ENCODE measurements around the gene HNRNPAB.

HNRNPAB gene

DNA sequence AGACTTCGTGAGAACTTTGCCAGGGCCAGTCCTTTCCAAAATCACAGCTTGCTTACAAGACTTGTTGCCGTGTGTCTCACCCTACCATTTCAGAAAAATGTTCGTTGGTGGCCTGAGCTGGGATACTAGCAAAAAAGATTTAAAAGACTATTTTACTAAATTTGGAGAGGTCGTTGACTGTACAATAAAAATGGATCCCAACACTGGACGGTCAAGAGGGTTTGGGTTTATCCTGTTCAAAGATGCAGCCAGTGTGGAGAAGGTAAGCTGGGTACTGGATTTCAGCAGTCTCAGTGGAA lies 1.4 kb downstream of the HNRNPAB start:
- H3K27me3 Mint-ChIP-seq = no peaks in the 10 kb centered on the region
- H3K9me3 Mint-ChIP-seq = no peaks in the 10 kb centered on the region
- H3K4me1 Mint-ChIP-seq = peaks cover 44% of the 10 kb centered on the region
- H3K4me3 Mint-ChIP-seq = peak overlapping the region; percentile 99
- peaks cover 26% of the 10 kb centered on the region for H3K36me3 Mint-ChIP-seq
- peak overlapping the region; percentile 93 for H3K27ac Mint-ChIP-seq

DNA sequence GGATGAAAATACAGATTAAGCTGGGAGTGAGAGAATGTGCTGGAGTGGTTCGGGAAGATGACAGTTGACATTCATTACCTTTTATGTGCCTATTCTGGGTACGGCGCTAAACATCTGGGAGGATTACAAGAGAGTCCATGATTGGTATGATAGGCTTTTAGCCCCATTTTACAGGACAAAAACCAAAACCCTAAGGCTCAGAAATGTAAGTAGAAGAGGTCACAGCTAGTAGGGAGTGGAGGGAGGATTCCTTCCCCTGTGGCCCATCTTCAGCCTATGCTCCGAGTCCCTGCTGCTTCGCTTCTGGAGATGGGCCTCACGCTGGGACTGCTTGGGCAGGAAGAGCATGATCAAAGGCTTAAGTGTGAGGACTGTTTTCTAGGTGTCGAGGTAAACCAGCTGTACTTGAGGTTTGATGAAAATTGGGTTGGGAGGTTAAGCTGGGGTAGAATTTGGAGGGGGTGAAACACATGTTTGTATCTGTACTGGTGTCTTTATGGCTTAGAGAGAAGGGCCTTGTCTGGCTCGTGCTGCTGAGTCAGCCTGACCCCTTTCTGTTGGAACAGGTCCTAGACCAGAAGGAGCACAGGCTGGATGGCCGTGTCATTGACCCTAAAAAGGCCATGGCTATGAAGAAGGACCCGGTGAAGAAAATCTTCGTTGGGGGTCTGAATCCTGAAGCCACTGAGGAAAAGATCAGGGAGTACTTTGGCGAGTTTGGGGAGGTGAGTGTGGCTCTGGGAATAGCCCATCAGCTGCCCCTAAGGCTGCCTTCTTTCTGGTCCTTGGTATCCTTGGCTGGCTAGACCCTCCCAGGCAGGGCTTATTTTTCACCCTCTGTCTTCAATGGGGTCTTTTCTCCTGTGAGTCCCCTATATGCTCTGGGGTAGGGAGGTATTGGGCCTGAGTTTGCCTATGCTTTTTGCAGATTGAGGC lies 2.1 kb downstream of the HNRNPAB start:
- Mint-ChIP-seq H3K36me3 (peaks cover 26% of the 10 kb centered on the region), H3K9me3 (no peaks in the 10 kb centered on the region)

DNA sequence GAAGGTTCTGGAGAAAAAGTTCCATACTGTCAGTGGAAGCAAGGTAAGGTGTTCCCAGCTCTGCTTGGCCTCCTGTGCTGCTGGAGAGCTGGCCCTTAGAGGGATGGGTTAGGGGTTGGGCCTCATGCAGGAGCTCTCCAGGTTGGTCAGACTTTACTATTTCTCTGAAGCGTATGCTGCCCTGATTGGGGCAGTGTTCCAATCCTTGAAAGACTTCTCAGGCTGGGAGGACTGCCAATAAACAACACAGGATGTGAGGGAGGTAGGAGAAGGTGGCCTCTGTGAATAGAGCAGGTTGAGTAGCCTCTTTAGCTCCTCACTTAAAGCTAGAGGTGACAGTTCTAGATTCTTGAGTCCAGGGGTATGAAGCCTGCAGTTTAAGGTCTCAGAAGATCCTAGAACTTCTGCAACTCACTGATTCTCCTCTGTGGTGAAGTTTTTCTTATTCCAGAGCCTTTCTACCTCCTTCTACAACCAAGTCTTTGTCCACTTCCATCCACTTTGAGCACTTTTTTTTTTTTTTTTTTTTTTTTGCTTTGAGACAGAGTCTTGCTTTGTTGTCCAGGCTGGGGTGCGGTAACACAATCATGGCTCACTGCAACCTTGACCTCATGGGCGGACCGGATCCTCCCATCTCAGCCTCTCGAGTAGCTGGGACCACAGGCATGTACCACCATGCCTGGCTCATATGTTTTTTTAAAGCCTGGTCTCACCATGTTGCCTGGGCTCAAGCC lies 3.0 kb downstream of the HNRNPAB start:
- Mint-ChIP-seq H3K4me1 (peaks cover 44% of the 10 kb centered on the region), H3K36me3 (peaks cover 26% of the 10 kb centered on the region), H3K27me3 (no peaks in the 10 kb centered on the region), H3K9me3 (no peaks in the 10 kb centered on the region), H3K4me3 (peak overlapping the region; percentile 99), H3K27ac (peak overlapping the region; percentile 89)

More for the DNA sequence above, 2.1 kb downstream of the HNRNPAB start:
- peak overlapping the region; percentile 93 for H3K27ac Mint-ChIP-seq
- H3K4me1 Mint-ChIP-seq = peaks cover 44% of the 10 kb centered on the region
- no peaks in the 10 kb centered on the region for H3K27me3 Mint-ChIP-seq
- peak overlapping the region; percentile 99 for H3K4me3 Mint-ChIP-seq

DNA sequence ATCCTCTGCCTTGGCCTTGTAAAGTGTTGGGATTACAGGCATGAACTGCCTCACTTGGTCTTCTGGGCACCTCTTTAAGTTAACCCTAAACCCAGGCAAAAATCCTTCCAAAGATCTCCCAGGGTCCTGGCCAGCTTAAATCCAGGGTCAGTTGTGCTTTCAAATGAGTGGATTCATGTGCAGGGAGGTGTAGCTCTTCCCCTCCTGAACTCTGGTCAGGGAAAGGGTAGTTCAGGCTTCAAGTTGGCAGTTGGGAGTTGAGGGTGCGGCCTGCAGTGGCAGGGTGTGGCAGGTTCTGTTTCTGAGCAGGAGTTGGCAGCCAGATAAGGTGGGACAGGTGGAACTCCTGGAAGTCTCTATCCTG lies 3.6 kb downstream of the HNRNPAB start:
- Mint-ChIP-seq H3K27ac (peak overlapping the region; percentile 89), H3K4me1 (peaks cover 44% of the 10 kb centered on the region), H3K36me3 (peaks cover 26% of the 10 kb centered on the region), H3K9me3 (no peaks in the 10 kb centered on the region), H3K27me3 (no peaks in the 10 kb centered on the region), H3K4me3 (peak overlapping the region; percentile 99)

DNA sequence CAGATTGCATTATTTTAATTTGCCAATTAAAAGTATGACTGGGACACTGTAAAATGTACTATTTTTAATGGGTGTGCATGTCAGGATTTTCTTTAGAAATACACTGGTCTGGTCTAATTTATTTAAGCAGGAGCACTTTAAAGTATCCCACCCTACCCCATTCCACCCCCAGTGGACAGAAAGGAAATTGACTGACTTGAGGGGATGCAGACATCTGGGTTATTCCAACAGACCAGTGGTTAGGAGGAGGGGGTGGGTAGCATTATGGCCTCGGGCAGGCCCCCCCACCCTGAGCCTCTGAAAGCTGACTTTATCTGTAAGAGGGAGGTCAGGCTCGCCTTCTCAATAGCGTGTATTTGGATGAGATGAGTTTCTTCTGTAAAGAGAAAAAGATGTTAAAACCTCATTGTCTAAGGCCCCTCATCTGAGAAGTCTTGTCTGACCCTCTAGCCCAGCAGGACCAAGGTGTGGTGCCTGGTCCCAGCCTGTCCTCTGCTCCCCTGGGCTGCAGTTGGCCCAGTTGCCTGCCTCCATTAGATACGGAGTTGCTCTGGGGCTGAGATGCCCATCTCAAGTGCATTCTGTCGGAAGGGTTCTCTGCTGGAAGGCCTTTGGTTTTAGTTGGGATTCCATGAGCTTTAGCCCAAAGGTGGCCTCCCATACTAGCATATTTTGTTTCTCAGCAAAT lies 4.4 kb downstream of the HNRNPAB start:
- Mint-ChIP-seq H3K27me3 (no peaks in the 10 kb centered on the region), H3K9me3 (no peaks in the 10 kb centered on the region), H3K4me3 (no peak overlapping the region), H3K4me1 (peaks cover 48% of the 10 kb centered on the region), H3K36me3 (peaks cover 27% of the 10 kb centered on the region), H3K27ac (peak overlapping the region; percentile 72)

DNA sequence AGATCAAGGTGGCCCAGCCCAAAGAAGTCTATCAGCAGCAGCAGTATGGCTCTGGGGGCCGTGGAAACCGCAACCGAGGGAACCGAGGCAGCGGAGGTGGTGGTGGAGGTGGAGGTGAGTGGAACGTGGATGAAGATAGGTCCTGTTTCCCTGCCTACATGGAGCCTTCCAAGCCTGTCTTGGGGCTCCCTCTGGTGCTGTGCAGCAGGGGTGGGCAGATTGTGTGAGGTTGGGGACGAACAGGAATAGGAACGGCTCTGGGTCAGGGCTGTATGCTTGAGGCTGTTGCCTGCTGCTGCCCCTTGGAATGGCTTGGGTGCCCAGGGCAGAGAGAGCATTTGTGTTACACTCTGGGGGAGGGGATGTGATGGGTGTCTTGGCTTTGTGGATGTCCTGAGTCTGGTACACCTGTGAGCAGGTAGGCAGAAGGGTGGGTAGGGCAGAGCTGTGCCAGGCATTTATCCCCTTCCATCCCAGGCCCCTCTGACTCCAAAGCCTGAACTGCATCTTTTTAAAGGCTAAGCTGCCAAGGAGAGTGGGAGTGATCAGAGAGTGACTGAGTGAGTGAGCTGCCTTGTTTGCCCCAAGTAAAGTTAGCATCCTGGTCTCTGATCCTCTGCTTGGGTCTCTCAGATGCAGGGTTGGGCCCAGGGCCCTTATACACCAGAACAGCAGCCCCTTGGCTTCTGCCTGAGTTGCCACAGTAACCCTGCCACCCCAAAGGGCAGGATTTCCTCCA lies 5.2 kb downstream of the HNRNPAB start:
- no peak overlapping the region for H3K4me3 Mint-ChIP-seq
- no peaks in the 10 kb centered on the region for H3K9me3 Mint-ChIP-seq
- H3K36me3 Mint-ChIP-seq = peaks cover 25% of the 10 kb centered on the region
- H3K27ac Mint-ChIP-seq = peak overlapping the region; percentile 72
- peaks cover 52% of the 10 kb centered on the region for H3K4me1 Mint-ChIP-seq
- H3K27me3 Mint-ChIP-seq = no peaks in the 10 kb centered on the region

DNA sequence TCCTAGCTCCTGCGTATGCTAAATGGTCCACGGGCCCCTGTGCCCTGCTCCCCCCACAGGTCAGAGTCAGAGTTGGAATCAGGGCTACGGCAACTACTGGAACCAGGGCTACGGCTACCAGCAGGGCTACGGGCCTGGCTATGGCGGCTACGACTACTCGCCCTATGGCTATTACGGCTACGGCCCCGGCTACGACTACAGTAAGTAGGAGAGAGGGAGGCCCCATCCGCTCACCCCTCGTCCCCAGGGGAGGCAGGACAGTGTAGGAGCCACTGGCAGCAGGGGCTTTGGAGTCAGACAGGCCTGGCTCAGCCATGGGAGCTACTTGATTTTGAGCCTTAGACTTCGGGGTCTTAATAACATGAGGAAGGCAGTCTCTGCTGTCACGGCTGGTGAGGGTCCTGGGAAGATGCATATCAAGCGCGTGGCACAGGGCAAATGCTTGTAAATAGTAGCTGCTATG lies 5.8 kb downstream of the HNRNPAB start:
- Mint-ChIP-seq H3K27ac (peak overlapping the region; percentile 72), H3K9me3 (no peaks in the 10 kb centered on the region), H3K27me3 (no peaks in the 10 kb centered on the region), H3K4me1 (peaks cover 52% of the 10 kb centered on the region), H3K36me3 (peaks cover 25% of the 10 kb centered on the region), H3K4me3 (no peak overlapping the region)

DNA sequence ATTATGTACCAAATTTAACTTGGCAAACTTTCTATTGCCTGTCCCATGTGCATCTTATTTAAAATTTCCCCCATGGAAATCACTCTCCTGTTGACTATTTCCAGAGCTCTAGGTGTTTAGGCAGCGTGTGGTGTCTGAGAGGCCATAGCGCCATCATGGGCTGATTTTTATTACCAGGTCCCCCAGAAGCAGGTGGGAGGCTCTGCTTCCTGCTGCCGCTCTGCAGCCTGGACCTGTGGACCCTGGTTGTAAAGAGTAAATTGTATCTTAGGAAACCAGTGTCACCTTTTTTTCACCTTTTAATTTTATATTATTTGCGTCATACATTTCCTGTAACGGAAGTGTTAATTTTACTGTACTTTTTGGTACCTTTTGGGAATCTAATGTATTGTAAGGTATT lies 6.4 kb downstream of the HNRNPAB start:
- no peak overlapping the region for H3K4me3 Mint-ChIP-seq
- H3K4me1 Mint-ChIP-seq = peaks cover 53% of the 10 kb centered on the region
- no peaks in the 10 kb centered on the region for H3K9me3 Mint-ChIP-seq
- no peaks in the 10 kb centered on the region for H3K27me3 Mint-ChIP-seq
- peaks cover 24% of the 10 kb centered on the region for H3K36me3 Mint-ChIP-seq
- H3K27ac Mint-ChIP-seq = peak overlapping the region; percentile 72

DNA sequence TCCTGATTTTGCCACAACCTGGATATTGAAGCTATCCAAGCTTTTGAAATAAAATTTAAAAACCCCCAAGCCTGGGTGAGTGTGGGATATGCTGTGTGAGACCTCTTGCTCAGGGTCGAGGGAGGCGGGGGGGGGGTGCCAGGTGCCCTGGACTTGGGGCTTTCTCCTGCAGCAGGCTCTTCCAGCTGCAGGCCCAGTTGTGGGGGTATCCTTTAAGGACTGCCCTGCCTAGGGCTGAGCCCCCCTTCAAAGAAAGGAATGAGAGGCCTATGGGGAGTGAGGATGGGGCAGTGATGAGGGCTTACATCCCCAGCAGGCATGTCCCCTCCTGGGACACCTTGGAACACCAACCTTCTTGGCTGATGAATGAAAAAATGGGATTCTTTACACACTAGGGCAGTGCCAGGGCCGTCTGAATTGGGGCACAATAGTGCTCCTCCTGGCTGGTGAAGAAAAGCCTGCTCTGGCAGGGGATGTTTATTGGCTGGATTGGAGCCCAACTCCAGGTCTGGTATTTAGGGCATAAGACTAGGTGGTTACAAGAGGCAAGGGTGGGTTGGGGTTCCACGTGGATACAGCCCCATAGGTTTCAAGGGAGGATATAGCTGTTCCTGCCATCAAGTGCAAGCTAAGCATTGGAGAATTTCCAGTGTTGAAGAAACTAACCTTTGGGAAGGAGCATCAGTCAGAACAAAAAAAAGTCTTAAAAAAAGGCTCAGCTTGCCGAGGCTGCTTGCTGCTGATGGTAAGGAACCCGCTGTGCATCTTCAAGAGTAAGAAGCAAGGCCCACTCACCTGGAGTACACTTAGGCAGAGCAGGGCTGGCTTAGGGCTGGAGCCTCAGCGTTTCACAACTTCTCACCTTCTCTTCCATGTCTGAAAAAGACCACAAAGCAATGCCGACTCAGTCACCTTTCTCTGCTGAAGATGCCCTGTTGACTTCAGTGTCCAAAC lies 7.0 kb downstream of the HNRNPAB start:
- Mint-ChIP-seq H3K4me3 (no peak overlapping the region), H3K27me3 (no peaks in the 10 kb centered on the region), H3K27ac (peak overlapping the region; percentile 62), H3K4me1 (peaks cover 53% of the 10 kb centered on the region), H3K9me3 (no peaks in the 10 kb centered on the region), H3K36me3 (peaks cover 20% of the 10 kb centered on the region)

DNA sequence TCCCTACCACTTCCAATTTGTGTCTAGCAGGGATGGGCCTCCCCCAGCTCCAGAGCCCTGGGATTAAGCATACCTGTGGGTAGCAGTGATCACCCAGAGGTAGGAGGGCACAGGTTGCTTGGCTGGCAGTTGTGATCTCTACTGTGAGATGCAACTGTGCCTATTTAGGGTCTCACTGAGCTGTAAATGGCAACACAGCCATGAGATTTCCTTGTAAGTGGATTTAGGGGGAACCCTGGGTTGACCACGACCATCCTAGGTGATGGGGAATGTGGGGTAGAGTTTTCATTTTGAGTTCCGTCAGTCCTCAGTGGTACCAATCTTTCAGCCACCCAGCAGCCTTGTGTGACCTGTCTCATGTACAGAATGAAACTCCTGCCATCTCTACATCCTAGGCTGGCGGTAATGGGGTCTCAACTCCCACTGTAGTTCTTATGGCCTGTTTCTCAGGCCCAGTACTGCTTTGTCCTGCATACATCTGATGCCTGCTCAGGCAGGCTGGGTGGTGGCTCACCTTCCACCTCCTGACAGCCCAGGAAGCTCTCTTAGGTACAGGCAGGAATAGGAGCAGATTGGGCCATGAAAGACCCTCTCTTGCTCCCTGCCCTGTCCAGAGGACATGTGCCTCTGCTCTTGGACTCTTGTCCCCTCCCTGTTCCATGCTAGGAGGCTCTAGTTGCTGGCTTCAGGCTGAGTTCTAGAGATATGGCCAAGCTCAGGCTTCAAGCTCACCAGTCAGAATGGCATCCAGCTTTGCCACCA lies 8.1 kb downstream of the HNRNPAB start:
- no peaks in the 10 kb centered on the region for H3K9me3 Mint-ChIP-seq
- H3K36me3 Mint-ChIP-seq = peaks cover 16% of the 10 kb centered on the region
- peaks cover 44% of the 10 kb centered on the region for H3K4me1 Mint-ChIP-seq
- H3K27me3 Mint-ChIP-seq = no peaks in the 10 kb centered on the region
- H3K4me3 Mint-ChIP-seq = no peak overlapping the region
- H3K27ac Mint-ChIP-seq = peak overlapping the region; percentile 62

DNA sequence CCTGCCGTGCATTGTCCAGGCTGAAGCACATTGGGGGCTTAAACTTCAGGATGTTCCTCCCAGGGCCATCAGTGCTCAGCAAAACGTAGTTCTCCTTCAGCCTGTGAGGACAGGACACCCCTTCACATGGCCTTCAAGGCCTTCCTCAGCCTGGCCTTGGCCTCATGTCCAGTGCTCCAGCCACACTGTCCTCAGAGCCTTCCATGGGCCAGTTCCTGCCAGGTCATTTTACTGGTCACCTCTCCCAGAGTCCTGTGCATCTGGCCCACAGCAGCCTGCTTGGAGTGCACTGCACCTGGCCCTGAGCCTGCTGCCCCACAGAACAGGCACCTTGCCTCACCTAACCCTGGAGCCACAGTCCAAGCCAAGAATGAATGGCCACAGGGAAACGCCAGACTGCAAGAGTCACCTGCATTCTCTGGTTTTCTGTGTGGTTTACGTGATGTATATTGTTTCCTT lies 8.7 kb downstream of the HNRNPAB start:
- H3K27ac Mint-ChIP-seq = no peak overlapping the region
- H3K4me1 Mint-ChIP-seq = peaks cover 38% of the 10 kb centered on the region
- no peak overlapping the region for H3K4me3 Mint-ChIP-seq
- no peaks in the 10 kb centered on the region for H3K9me3 Mint-ChIP-seq
- H3K36me3 Mint-ChIP-seq = peaks cover 12% of the 10 kb centered on the region
- no peaks in the 10 kb centered on the region for H3K27me3 Mint-ChIP-seq

DNA sequence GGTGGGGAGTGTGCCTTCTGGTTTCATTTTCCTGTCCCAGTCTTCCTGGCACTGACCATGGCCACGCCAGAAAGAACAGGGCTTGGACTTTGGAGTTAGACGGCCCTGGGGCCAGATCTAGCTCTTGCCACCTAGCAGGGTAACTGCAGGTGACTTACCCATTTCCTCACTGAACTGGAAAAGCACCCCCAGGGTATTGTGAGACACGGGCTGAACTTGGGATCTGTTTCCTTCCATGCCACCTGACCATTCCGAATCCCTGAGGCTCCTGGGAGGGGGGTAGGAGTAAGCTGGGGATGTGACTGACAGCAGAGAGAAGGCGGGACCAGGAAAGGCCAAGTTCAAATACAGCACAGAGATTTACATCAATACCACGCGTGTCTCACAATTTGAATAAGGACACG lies 9.4 kb downstream of the HNRNPAB start:
- H3K9me3 Mint-ChIP-seq = no peaks in the 10 kb centered on the region
- H3K36me3 Mint-ChIP-seq = peaks cover 10% of the 10 kb centered on the region
- peaks cover 32% of the 10 kb centered on the region for H3K4me1 Mint-ChIP-seq
- H3K27me3 Mint-ChIP-seq = no peaks in the 10 kb centered on the region
- H3K4me3 Mint-ChIP-seq = no peak overlapping the region
- H3K27ac Mint-ChIP-seq = peak overlapping the region; percentile 70

DNA sequence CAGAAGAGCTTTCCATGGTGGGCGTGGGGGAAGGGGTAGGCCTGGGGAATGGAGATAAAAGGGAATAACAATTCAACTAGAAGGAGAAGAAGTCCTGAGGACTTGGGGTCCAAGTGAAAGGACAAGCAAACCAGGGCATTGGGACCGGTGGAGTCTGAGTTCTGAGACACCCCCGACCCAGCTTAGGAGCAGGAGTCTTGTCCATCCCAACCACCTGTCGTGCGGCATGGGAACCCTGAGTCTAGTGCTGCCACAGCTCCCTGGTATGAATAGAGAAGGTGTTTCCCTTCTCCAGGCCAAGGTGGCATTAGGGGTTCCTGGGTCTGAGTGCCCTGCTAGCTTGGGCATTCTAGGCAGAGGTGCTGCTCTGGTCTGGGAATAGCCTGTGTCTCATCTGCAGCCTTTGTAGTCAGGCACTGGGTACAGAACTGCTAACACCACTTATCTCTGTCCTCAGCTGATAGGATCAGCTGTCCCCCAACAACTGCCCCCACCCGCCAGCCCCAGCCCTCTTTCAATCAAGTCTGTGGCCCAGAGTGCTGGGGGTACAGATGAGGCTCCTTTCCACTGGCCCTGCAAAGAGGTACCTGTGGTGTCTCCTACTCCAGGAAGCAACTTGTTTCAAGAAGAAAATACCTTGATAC lies 9.9 kb downstream of the HNRNPAB start:
- Mint-ChIP-seq H3K4me3 (no peak overlapping the region), H3K27me3 (no peaks in the 10 kb centered on the region), H3K36me3 (peaks cover 9% of the 10 kb centered on the region), H3K27ac (peak overlapping the region; percentile 51), H3K4me1 (peaks cover 32% of the 10 kb centered on the region), H3K9me3 (no peaks in the 10 kb centered on the region)
